Measurements from ENCODE around the gene IKBKG.
"Not testable (repeated sequence)": the region's sequence is repeated elsewhere in the genome, so short reads cannot be mapped to it uniquely, and the experiment has no call there.

Gene IKBKG

DNA sequence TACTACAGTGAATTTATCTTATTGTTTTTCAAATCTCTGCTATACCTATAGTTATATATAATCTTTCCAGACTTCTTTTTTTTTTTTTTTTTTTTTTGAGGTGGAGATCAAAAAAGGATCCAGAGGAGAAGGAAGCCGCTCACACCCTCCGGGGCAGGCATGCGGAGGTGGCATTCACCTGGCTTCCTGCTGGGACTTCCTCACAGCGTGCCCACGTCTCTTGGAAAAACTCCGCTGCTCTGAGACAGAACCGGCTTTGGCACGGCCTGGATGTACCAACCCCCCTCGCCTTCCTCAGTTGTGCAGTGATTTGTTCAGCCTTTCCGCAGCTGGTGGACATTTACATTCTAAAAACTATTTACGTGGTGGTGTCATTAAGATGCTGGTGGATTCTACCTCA, 60.6 kb downstream of the IKBKG start:
- DNase-seq: not testable (repeated sequence)

DNA sequence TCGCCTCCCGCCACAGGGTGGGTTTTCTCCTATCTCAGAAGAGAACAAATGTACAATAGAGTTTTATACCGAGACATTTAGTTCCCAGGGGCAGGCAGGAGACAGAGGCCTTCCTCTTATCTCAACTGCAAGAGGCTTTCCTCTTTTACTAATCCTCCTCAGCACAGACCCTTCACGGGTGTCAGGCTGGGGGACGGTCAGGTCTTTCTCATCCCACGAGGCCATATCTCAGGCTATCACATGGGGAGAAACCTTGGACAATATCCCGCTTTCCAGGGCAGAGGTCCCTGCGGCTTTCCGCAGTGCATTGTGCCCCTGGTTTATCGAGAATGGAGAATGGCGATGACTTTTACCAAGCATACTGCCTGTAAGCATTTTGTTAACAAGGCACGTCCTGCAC, 61.4 kb downstream of the IKBKG start:
- DNase-seq: not testable (repeated sequence)

DNA sequence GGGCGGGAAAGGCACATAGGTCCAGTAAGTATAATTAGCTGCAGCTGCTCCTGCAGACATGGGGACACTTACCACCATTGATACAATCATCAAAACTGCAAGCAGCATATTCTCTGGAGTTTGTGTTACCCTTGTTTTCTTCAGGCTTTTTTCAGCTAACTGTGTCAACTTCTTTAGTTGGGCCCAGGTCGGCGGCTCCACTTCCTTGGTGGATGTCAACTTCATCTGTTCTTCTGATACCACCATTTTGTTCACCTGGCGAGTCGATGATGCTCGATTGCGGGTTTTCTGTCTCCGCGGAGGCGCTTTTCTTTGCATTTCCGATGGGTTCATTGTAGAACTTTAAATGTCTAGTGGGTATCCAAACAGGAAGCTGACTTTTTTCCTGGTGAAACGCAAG, 63.7 kb downstream of the IKBKG start:
- not testable (repeated sequence) for DNase-seq

DNA sequence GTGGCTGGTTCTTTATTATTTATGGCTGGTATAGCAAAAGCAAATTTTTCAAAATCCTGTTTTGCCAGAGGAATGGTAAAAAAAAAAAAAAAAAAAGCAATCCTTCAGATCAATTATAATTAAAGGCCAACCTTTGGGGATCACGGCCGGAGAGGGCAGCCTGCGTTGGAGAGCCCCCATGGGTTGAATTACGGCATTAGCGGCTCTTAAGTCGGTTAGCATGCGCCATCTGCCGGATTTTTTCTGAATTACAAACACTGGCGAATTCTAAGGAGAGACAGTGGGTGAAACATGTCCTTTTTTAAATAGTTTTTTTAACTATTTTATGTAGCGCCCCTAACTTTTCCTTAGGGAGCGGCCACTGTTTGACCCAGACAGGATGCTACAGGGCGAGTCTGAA, 66.2 kb downstream of the IKBKG start:
- DNase-seq: not testable (repeated sequence)
